ENCODE results near the gene CSMD2.

GRCh38 chr1:33630686-33631085, 534.3 kb downstream of the CSMD2 start:
- TF ChIP-seq POLR2A (IDR thresholded peaks at IDR 0.05; ENCODE audit: control extremely low read depth in 1 of 2, low read depth in 2 of 2, low read length in 2 of 2) (no peak), HDAC2 (IDR thresholded peaks at IDR 0.05; ENCODE audit: borderline replicate concordance in 1 of 2, low read depth in 2 of 2, low read length in 2 of 2) (no peak), KDM1A (IDR thresholded peaks at IDR 0.05; ENCODE audit: borderline replicate concordance, low read length) (no peak), E2F6 (IDR thresholded peaks at IDR 0.05) (no peak)
